HepG2 (cell line): ENCODE measurements around the gene NR1H3. TPM values are rescaled to one million over a fixed set of nuclear protein-coding genes. Genes with fewer than 3 reads are reported as not detected.

Experiments used
- BRCA1 ChIP-seq: sonication (generic); formaldehyde crosslinking; IDR thresholded peaks from 2 replicates; pipeline ENCODE4 v1.4.0; 2020; ENCODE audit warnings: missing genetic modification reagents
- DMAP1 ChIP-seq: IDR thresholded peaks from 2 replicates; pipeline ENCODE4 v1.6.1; 2016
- DMTF1 ChIP-seq: sonication (generic); formaldehyde crosslinking; IDR thresholded peaks from 2 replicates; pipeline ENCODE4 v1.4.0; 2020; ENCODE audit warnings: mild to moderate bottlenecking, missing genetic modification reagents
- E2F2 ChIP-seq: sonication (generic); formaldehyde crosslinking; IDR thresholded peaks from 2 replicates; pipeline ENCODE4 v1.4.0; 2020; ENCODE audit warnings: missing genetic modification reagents, borderline replicate concordance
- GATA4 ChIP-seq: sonication (generic); IDR thresholded peaks from 2 replicates; pipeline ENCODE4 v1.6.1; 2016; ENCODE audit warnings: antibody characterized with exemption, low read depth, borderline replicate concordance
- KLF9 ChIP-seq: IDR thresholded peaks from 2 replicates; pipeline ENCODE4 v1.6.1; 2016; ENCODE audit warnings: low read depth
- KMT2A ChIP-seq: sonication (generic); formaldehyde crosslinking; IDR thresholded peaks from 2 replicates; pipeline ENCODE4 v1.4.0; 2020; ENCODE audit warnings: missing genetic modification reagents
- MBNL3 ChIP-seq: fragments of 250-450 bp; sonication (Bioruptor Pico); conservative IDR thresholded peaks from 2 replicates; pipeline ENCODE4 v1.8.0; 2022; ENCODE audit warnings: mild to moderate bottlenecking, inconsistent platforms
- MTA1 ChIP-seq: sonication (generic); formaldehyde crosslinking; IDR thresholded peaks from 2 replicates; pipeline ENCODE4 v1.4.0; 2020; ENCODE audit warnings: missing genetic modification reagents, mild to moderate bottlenecking, borderline replicate concordance
- NCOA1 ChIP-seq: sonication (generic); formaldehyde crosslinking; IDR thresholded peaks from 2 replicates; pipeline ENCODE4 v1.9.0; 2021; ENCODE audit warnings: missing genetic modification reagents
- NR3C1 ChIP-seq: sonication (generic); formaldehyde crosslinking; IDR thresholded peaks from 2 replicates; pipeline ENCODE4 v1.4.0; 2020; ENCODE audit warnings: missing genetic modification reagents
- RFX3 ChIP-seq: IDR thresholded peaks from 2 replicates; pipeline ENCODE4 v1.6.1; 2016; ENCODE audit warnings: missing biosample characterization, missing genetic modification reagents
- RXRA ChIP-seq: sonication (generic); formaldehyde crosslinking; IDR thresholded peaks from 2 replicates; pipeline ENCODE4 v1.5.1; 2020; ENCODE audit warnings: missing genetic modification reagents
- SOX5 ChIP-seq: IDR thresholded peaks from 2 replicates; pipeline ENCODE4 v1.6.1; 2016; ENCODE audit warnings: borderline replicate concordance
- SYNCRIP ChIP-seq: fragments of 200-400 bp; formaldehyde crosslinking; IDR thresholded peaks from 2 replicates; pipeline ENCODE4 v1.6.1; 2018; ENCODE audit warnings: mild to moderate bottlenecking, low read depth, low read length; ENCODE audit not compliant: insufficient read depth
- ZBTB39 ChIP-seq: sonication (generic); formaldehyde crosslinking; IDR thresholded peaks from 2 replicates; pipeline ENCODE4 v1.5.0; 2020; ENCODE audit warnings: missing genetic modification reagents
- ZIK1 ChIP-seq: sonication (generic); formaldehyde crosslinking; IDR thresholded peaks from 2 replicates; pipeline ENCODE4 v1.5.0; 2020; ENCODE audit warnings: mild to moderate bottlenecking, low read depth, missing genetic modification reagents, borderline replicate concordance
- ZNF18 ChIP-seq: sonication (generic); formaldehyde crosslinking; IDR thresholded peaks from 2 replicates; pipeline ENCODE4 v1.8.0; 2022; ENCODE audit warnings: mild to moderate bottlenecking, missing genetic modification reagents; ENCODE audit not compliant: insufficient replicate concordance
- ZNF260 ChIP-seq: sonication (generic); formaldehyde crosslinking; IDR thresholded peaks from 2 replicates; pipeline ENCODE4 v1.4.0; 2020; ENCODE audit warnings: missing genetic modification reagents, low read depth, mild to moderate bottlenecking, borderline replicate concordance
- ZNF33B ChIP-seq: sonication (generic); formaldehyde crosslinking; IDR thresholded peaks from 2 replicates; pipeline ENCODE4 v1.5.1; 2020; ENCODE audit warnings: mild to moderate bottlenecking, missing genetic modification reagents
- ZNF672 ChIP-seq: sonication (generic); formaldehyde crosslinking; IDR thresholded peaks from 2 replicates; pipeline ENCODE4 v1.8.1; 2022; ENCODE audit warnings: missing genetic modification reagents
- ZNF674 ChIP-seq: sonication (generic); formaldehyde crosslinking; IDR thresholded peaks from 2 replicates; pipeline ENCODE4 v1.5.0; 2020; ENCODE audit warnings: low read depth, mild to moderate bottlenecking, missing genetic modification reagents
- ZNF704 ChIP-seq: sonication (generic); formaldehyde crosslinking; IDR thresholded peaks from 2 replicates; pipeline ENCODE4 v1.8.1; 2023; ENCODE audit warnings: mild to moderate bottlenecking, inconsistent platforms, moderate library complexity, missing genetic modification reagents, borderline replicate concordance
- ZNF709 ChIP-seq: sonication (generic); formaldehyde crosslinking; IDR thresholded peaks from 2 replicates; pipeline ENCODE4 v1.5.0; 2020; ENCODE audit warnings: mild to moderate bottlenecking, missing genetic modification reagents
- polyA plus RNA-seq, 8 experiments: library from polyadenylated mRNA; depleted of rRNA in 3 of 8; stranded (reverse) in 7 of 8; unstranded in 1 of 8; fragments of >200 nt; fragmentation: Illumina TruSeq in 4 of 8; extraction: Trizol in 4 of 8; gene quantifications; 2 replicates each; pipeline versions ENCODE4 v1.2.1 to v1.2.3, GENCODE V29; 2011 to 2016; ENCODE audit warnings: low read depth in 4 of 8, missing spikeins in 1 of 8, mixed read lengths in 1 of 8; ENCODE audit not compliant: insufficient read depth in 1 of 8
- total RNA-seq, 5 experiments: library from RNA; depleted of rRNA; stranded (reverse); fragments of >200 nt; fragmentation: Illumina TruSeq; extraction: Trizol; gene quantifications; 2 replicates each; pipeline ENCODE4 v1.2.3, GENCODE V29; 2016; ENCODE audit warnings: low read depth in 1 of 5

The NR1H3 gene
- total and polyA plus RNA-seq, 2 of the 13 experiments (the other 11 are each of a cell fraction or from before 2014, with no cell fraction given) = 41.8 to 102 TPM

GRCh38 chr11:47269829-47270305 is 12.1 kb downstream of the NR1H3 start, which contains the start of gene MADD (continued):
- no peak for TF ChIP-seq ZNF704
- 0 out of 2 replicates have a peak, but pooled peaks have one; percentile 7 for TF ChIP-seq RXRA
- TF ChIP-seq GATA4 = no peak
- TF ChIP-seq ZNF672 (CRISPR knock-in tag) = no peak
- no peak for TF ChIP-seq ZNF674 (CRISPR knock-in tag)
- TF ChIP-seq ZIK1 (CRISPR knock-in tag) = no peak
- TF ChIP-seq ZNF33B (CRISPR knock-in tag) = no peak
- no peak for TF ChIP-seq SYNCRIP
- TF ChIP-seq KLF9 = no peak
- TF ChIP-seq E2F2 (CRISPR knock-in tag) = no peak
- no peak for TF ChIP-seq BRCA1 (CRISPR knock-in tag)
- TF ChIP-seq SOX5 (CRISPR knock-in tag) = no peak
- TF ChIP-seq RFX3 (CRISPR knock-in tag) = no peak
- TF ChIP-seq DMTF1 (CRISPR knock-in tag) = no peak
- TF ChIP-seq ZNF260 = no peak
- TF ChIP-seq MTA1 (CRISPR knock-in tag) = peak; percentile 38; the same call in 1 of the 2 replicates
- no peak for TF ChIP-seq NR3C1 (CRISPR knock-in tag)
- no peak for TF ChIP-seq ZNF18
- no peak for TF ChIP-seq NCOA1 (CRISPR knock-in tag)
- no peak for TF ChIP-seq KMT2A (CRISPR knock-in tag)
- TF ChIP-seq MBNL3 = no peak
- TF ChIP-seq ZNF709 (CRISPR knock-in tag) = no peak
- TF ChIP-seq DMAP1 (CRISPR knock-in tag) = no peak
- TF ChIP-seq ZBTB39 (CRISPR knock-in tag) = no peak
